ENCODE measurements around the gene DIPK1C.

- TF ChIP-seq EZH2 (IDR thresholded peaks at IDR 0.05; ENCODE audit: low read length) (no peak), CTCF (optimal IDR thresholded peaks at IDR 0.05 in 1 of 3, IDR thresholded peaks at IDR 0.05 in 1 of 3, conservative IDR thresholded peaks at IDR 0.05 in 1 of 3; ENCODE audit: extremely low read depth in 1 of 3, insufficient read depth in 2 of 3, low read length in 3 of 3) (no peak)
Observed at GRCh38 chr18:74501386-74501785, 44.3 kb upstream of the DIPK1C start.

Measured in keratinocyte (primary cell).